ENCODE results near the gene NRL. TPM values are rescaled to one million over a fixed set of nuclear protein-coding genes. Genes with fewer than 3 reads are reported as not detected.

The NRL gene
- total RNA-seq, 1 experiment from 2014 or later: 1.3 TPM

GRCh38 chr14:24051789-24052655, 62.7 kb downstream of the NRL start, which contains the start of gene CARMIL3 (continued):
- no peak for TF ChIP-seq ZSCAN18 (CRISPR knock-in tag; IDR thresholded peaks at IDR 0.05)
- no peak for TF ChIP-seq JAZF1 (CRISPR knock-in tag; IDR thresholded peaks at IDR 0.05)
- peak; percentile 36; the same call in 1 of the 2 replicates for TF ChIP-seq KAT7 (CRISPR knock-in tag; IDR thresholded peaks at IDR 0.05; ENCODE audit: borderline replicate concordance)
- no peak for TF ChIP-seq ATF2 (CRISPR knock-in tag; IDR thresholded peaks at IDR 0.05; ENCODE audit: borderline replicate concordance, low read depth)
- 0 out of 2 replicates have a peak, but pooled peaks have one; percentile 49 for TF ChIP-seq SMAD3 (CRISPR knock-in tag; IDR thresholded peaks at IDR 0.05; ENCODE audit: borderline replicate concordance)
- no peak; the same call in 1 of the 2 replicates for TF ChIP-seq IRF1 (CRISPR knock-in tag; IDR thresholded peaks at IDR 0.05)
- no peak for TF ChIP-seq ZNF532 (CRISPR knock-in tag; IDR thresholded peaks at IDR 0.05; ENCODE audit: borderline replicate concordance)
- TF ChIP-seq RORB (CRISPR knock-in tag; IDR thresholded peaks at IDR 0.05): no peak
- TF ChIP-seq CDX4 (CRISPR knock-in tag; IDR thresholded peaks at IDR 0.05; ENCODE audit: borderline replicate concordance): no peak
- no peak for TF ChIP-seq PRDM15 (CRISPR knock-in tag; IDR thresholded peaks at IDR 0.05)
- TF ChIP-seq PREB (CRISPR knock-in tag; IDR thresholded peaks at IDR 0.05; ENCODE audit: borderline replicate concordance): no peak; the same call in 1 of the 2 replicates
